Endothelial cell of umbilical vein (primary cell): ENCODE measurements around the gene CCDC117. TPM values are rescaled to one million over a fixed set of nuclear protein-coding genes. Genes with fewer than 3 reads are reported as not detected.
A peak's percentile ranks its signal among the peaks of the same experiment; 100 is the strongest.

ENCODE experiments used
- BruUV-seq: library from RNA; stranded (reverse); fragments of 400-500 nt; replicated peaks from 2 replicates; lab custom pipeline; 2021; lab: Mats Ljungman, UMichigan
- CTCF ChIA-PET: fragments of 300-600, 350-600 bp; sonication (Branson Sonifier 250); formaldehyde crosslinking; loops from one replicate; lab custom pipeline; 2021; ENCODE audit warnings: antibody characterized with exemption, inconsistent platforms; lab: Charles Lee
- POLR2A ChIA-PET: fragments of 300-600, 350-600 bp; sonication (Branson Sonifier 250); formaldehyde crosslinking; loops from one replicate; lab custom pipeline; 2021; ENCODE audit warnings: antibody characterized with exemption, inconsistent platforms; lab: Charles Lee
- DNase-seq: peaks from one replicate; pipeline ENCODE4 v3.0.0-alpha.2; 2011; ENCODE audit warnings: low read depth, low spot score
- FAIRE-seq: peaks from 2 replicates; lab custom pipeline; 2011; peaks lifted over from hg19 to GRCh38; lab: Jason Lieb, UNC
- H2AFZ ChIP-seq: 2 replicates; pipeline ENCODE4 v1.6.0; 2012; ENCODE audit warnings: low read depth, low read length, control low read depth, inconsistent platforms
- H3K27ac ChIP-seq: 2 replicates; pipeline ENCODE4 v1.5.1; 2011; ENCODE audit warnings: low read depth, mild to moderate bottlenecking, control low read depth, low read length, moderate library complexity; ENCODE audit not compliant: insufficient read depth
- H3K27me3 ChIP-seq, 2 experiments: 2 replicates each; pipeline versions ENCODE4 v1.6.0 to v1.6.1; 2011; ENCODE audit warnings: low read length in 2 of 2, mixed read lengths in 1 of 2; ENCODE audit not compliant: control insufficient read depth in 2 of 2, insufficient read depth in 2 of 2
- H3K36me3 ChIP-seq, 2 experiments: 2 replicates in 1 of 2; 3 replicates in 1 of 2; pipeline ENCODE4 v1.5.1; 2011; ENCODE audit warnings: low read length in 2 of 2, mild to moderate bottlenecking in 1 of 2, moderate library complexity in 1 of 2; ENCODE audit not compliant: control insufficient read depth in 2 of 2, insufficient read depth in 2 of 2; ENCODE audit errors: extremely low read depth in 1 of 2
- H3K4me1 ChIP-seq: 3 replicates; pipeline ENCODE4 v1.5.1; 2011; ENCODE audit warnings: mild to moderate bottlenecking, low read length; ENCODE audit not compliant: control insufficient read depth, insufficient read depth; ENCODE audit errors: extremely low read depth
- H3K4me2 ChIP-seq: 2 replicates; pipeline ENCODE4 v1.6.1; 2011; ENCODE audit warnings: low read length, control low read depth, mixed read lengths; ENCODE audit not compliant: insufficient read depth
- H3K4me3 ChIP-seq, 3 experiments: fragments of 200-600 bp in 1 of 3; sonication (generic), shearing (Covaris generic) in 1 of 3; replicated peaks in 1 of 3; 2 replicates each; pipeline ENCODE4 v1.5.1; 2011 to 2016; ENCODE audit warnings: control low read depth in 3 of 3, low read length in 3 of 3, mild to moderate bottlenecking in 2 of 3, inconsistent platforms in 1 of 3, low read depth in 1 of 3, moderate library complexity in 1 of 3; ENCODE audit not compliant: insufficient read depth in 1 of 3
- H3K79me2 ChIP-seq: 2 replicates; pipeline ENCODE4 v1.6.0; 2012; ENCODE audit warnings: low read length, inconsistent platforms; ENCODE audit not compliant: control insufficient read depth, insufficient read depth
- H3K9ac ChIP-seq: replicated peaks from 2 replicates; pipeline ENCODE3; 2011; ENCODE audit warnings: low read length, control low read depth; ENCODE audit not compliant: insufficient read depth; ENCODE audit errors: extremely low read depth
- H3K9me1 ChIP-seq: replicated peaks from 3 replicates; pipeline ENCODE4 v1.6.0; 2011; ENCODE audit warnings: mild to moderate bottlenecking, low read length; ENCODE audit not compliant: control insufficient read depth, insufficient read depth; ENCODE audit errors: extremely low read depth
- H3K9me3 ChIP-seq: replicated peaks from 2 replicates; pipeline ENCODE4 v1.5.1; 2012; ENCODE audit warnings: low read length, inconsistent platforms; ENCODE audit not compliant: control insufficient read depth, insufficient read depth
- H4K20me1 ChIP-seq: replicated peaks from 2 replicates; pipeline ENCODE3; 2011; ENCODE audit warnings: mild to moderate bottlenecking, low read length; ENCODE audit not compliant: control insufficient read depth, insufficient read depth; ENCODE audit errors: extremely low read depth
- FOS ChIP-seq: IDR thresholded peaks from 2 replicates; pipeline ENCODE4 v1.6.1; 2011; ENCODE audit warnings: mild to moderate bottlenecking, low read length, moderate library complexity, borderline replicate concordance; ENCODE audit not compliant: insufficient read depth
- JUN ChIP-seq: IDR thresholded peaks from 2 replicates; pipeline ENCODE4 v1.6.1; 2011; ENCODE audit warnings: borderline replicate concordance, low read depth; ENCODE audit not compliant: insufficient read length, insufficient read depth
- MYC ChIP-seq: IDR thresholded peaks from one replicate; pipeline ENCODE4 v1.6.1; 2011; ENCODE audit warnings: mild to moderate bottlenecking, low read depth, low read length
- POLR2AphosphoS5 ChIP-seq: IDR thresholded peaks from 2 replicates; pipeline ENCODE4 v1.6.1; 2012; ENCODE audit warnings: low read depth, mild to moderate bottlenecking, control low read depth, low read length, moderate library complexity; ENCODE audit not compliant: insufficient read depth
- dilution Hi-C: fragments of 300-500 bp; cut with MboI; formaldehyde crosslinking; loops from one replicate; pipeline ENCODE4 v1.15.0; 2019; ENCODE audit warnings: low sequenced_read_pairs; ENCODE audit not compliant: extremely low pct_ligation_motif_present
- intact Hi-C: fragments of 100-400 bp; cut with micrococcal nuclease; formaldehyde crosslinking; loops from one replicate; pipeline ENCODE4 v1.10.0; 2022
- polyA plus RNA-seq, 4 experiments: library from polyadenylated mRNA; depleted of rRNA in 3 of 4; stranded (reverse) in 3 of 4; unstranded in 1 of 4; fragments of >200 nt; gene quantifications; 2 replicates each; pipeline versions ENCODE4 v1.2.1 to v1.2.3, GENCODE V29; 2011 to 2012; ENCODE audit warnings: missing spikeins in 1 of 4
- total RNA-seq: library from RNA; stranded (reverse); gene quantifications from 2 replicates; pipeline ENCODE4 v1.2.3, GENCODE V29; 2021
- TF ChIP-seq, protein P1 (sequence below), 2 donors: IDR thresholded peaks; 1 replicate in 1 of 2; 2 replicates in 1 of 2; pipeline ENCODE4 v1.5.1; 2011; ENCODE audit warnings: low read length in 2 of 2, mild to moderate bottlenecking in 2 of 2, moderate library complexity in 2 of 2, control low read depth in 1 of 2, inconsistent platforms in 1 of 2, low read depth in 1 of 2; ENCODE audit not compliant: insufficient read depth in 1 of 2; ENCODE audit errors: extremely low read depth in 1 of 2

The CCDC117 gene
- total and polyA plus RNA-seq, 2 donors (not counting 3 experiments of a cell fraction or from before 2014, with no cell fraction given) = 5.5 to 23.3 TPM

DNA sequence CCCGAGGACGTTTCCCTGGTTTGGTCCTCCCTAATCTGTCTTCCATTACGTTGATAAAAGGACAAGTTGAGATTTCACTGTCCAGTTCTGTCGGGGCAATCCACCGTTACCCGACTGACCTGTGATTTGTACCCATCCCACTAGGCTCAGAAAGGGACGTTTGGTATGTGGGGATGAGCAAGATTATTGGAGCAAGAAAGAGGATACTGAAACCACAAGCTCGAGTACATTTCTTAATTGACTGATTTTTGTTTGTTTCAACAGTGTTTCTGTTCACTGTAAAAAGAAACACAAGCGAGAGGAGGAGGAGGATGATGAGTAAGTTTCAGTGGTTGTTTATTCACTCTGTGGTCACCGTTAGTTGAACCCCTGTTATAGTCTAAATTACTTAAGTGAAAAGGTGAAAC, 969 bp downstream of the CCDC117 start:
- ChIA-PET CTCF (interaction anchor here (0.8 to 3.0 kb wide), 7 partner anchors 23 to 173 kb away, joined by 3 to 23 read pairs (median 3); partner anchors contain the start of genes CHEK2, HSCB and TTC28), POLR2A (interaction anchor here (1.5 kb wide), 1 partner anchor 26 kb away, joined by 3 read pairs; no protein-coding TSS in a partner anchor)
- Histone ChIP-seq H3K4me1 (peaks cover 4% of the 10 kb centered on the region), H3K4me2 (peak overlapping the region; percentile 86), H3K9ac (peak overlapping the region; percentile 90), H3K9me1 (no peaks in the 10 kb centered on the region), H2AFZ (peak overlapping the region; percentile 17), H3K9me3 (no peaks in the 10 kb centered on the region), H3K79me2 (peaks cover 44% of the 10 kb centered on the region), H3K27ac (peak overlapping the region; percentile 79), H3K4me3 (peak overlapping the region; percentile 29 to 85 (median 51)), H3K27me3 (no peaks in the 10 kb centered on the region), H4K20me1 (no peaks in the 10 kb centered on the region), H3K36me3 (no peaks in the 10 kb centered on the region)
- intact Hi-C loops = loop anchor here (2.0 kb wide), 3 partner anchors 55 to 173 kb away; partner anchors contain the start of gene TTC28
- TF ChIP-seq, protein P1, sequence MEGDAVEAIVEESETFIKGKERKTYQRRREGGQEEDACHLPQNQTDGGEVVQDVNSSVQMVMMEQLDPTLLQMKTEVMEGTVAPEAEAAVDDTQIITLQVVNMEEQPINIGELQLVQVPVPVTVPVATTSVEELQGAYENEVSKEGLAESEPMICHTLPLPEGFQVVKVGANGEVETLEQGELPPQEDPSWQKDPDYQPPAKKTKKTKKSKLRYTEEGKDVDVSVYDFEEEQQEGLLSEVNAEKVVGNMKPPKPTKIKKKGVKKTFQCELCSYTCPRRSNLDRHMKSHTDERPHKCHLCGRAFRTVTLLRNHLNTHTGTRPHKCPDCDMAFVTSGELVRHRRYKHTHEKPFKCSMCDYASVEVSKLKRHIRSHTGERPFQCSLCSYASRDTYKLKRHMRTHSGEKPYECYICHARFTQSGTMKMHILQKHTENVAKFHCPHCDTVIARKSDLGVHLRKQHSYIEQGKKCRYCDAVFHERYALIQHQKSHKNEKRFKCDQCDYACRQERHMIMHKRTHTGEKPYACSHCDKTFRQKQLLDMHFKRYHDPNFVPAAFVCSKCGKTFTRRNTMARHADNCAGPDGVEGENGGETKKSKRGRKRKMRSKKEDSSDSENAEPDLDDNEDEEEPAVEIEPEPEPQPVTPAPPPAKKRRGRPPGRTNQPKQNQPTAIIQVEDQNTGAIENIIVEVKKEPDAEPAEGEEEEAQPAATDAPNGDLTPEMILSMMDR (IDR thresholded peaks at IDR 0.05; ENCODE audit: extremely low read depth in 1 of 2, insufficient read depth in 1 of 2, low read depth in 1 of 2, low read length in 2 of 2) = no peak
- TF ChIP-seq POLR2AphosphoS5 (no peak), FOS (no peak), MYC (no peak), JUN (no peak)
- DNase-seq = peak; percentile 60
- peak; percentile 74 for FAIRE-seq
- dilution Hi-C loops = no loop called here
- BruUV-seq = TSS peak; percentile 64
